HepG2 (cell line): ENCODE measurements around the gene ZMYM3. TPM values are rescaled to one million over a fixed set of nuclear protein-coding genes. Genes with fewer than 3 reads are reported as not detected.

Experiments
- CCDC6 ChIP-seq: sonication (generic); formaldehyde crosslinking; IDR thresholded peaks from 2 replicates; pipeline ENCODE4 v1.8.1; 2022; ENCODE audit warnings: mild to moderate bottlenecking, missing genetic modification reagents, moderate library complexity
- CEBPG ChIP-seq: IDR thresholded peaks from 2 replicates; pipeline ENCODE4 v1.6.1; 2016
- EP300 ChIP-seq, 3 experiments: sonication (generic) in 1 of 3; formaldehyde crosslinking in 1 of 3; IDR thresholded peaks; 2 replicates each; pipeline versions ENCODE4 v1.5.1 to v1.6.1; 2011 to 2020; ENCODE audit warnings: low read depth in 2 of 3, low read length in 2 of 3, borderline replicate concordance in 1 of 3, improper control_type of control experiment in 1 of 3, mild to moderate bottlenecking in 1 of 3, missing genetic modification reagents in 1 of 3, moderate library complexity in 1 of 3
- ETV6 ChIP-seq: sonication (generic); formaldehyde crosslinking; conservative IDR thresholded peaks from 2 replicates; pipeline ENCODE4 v1.4.0; 2020; ENCODE audit warnings: missing genetic modification reagents
- GFI1 ChIP-seq: sonication (generic); formaldehyde crosslinking; IDR thresholded peaks from 2 replicates; pipeline ENCODE4 v1.5.0; 2020; ENCODE audit warnings: missing genetic modification reagents, mild to moderate bottlenecking, borderline replicate concordance
- HOXA7 ChIP-seq: sonication (generic); formaldehyde crosslinking; IDR thresholded peaks from 2 replicates; pipeline ENCODE4 v1.8.1; 2022; ENCODE audit warnings: mild to moderate bottlenecking, missing genetic modification reagents, moderate library complexity
- KAT7 ChIP-seq: IDR thresholded peaks from 2 replicates; pipeline ENCODE4 v1.6.1; 2018; ENCODE audit warnings: borderline replicate concordance, missing compliant biosample characterization
- NBN ChIP-seq: fragments of 450-650 bp; conservative IDR thresholded peaks from 2 replicates; pipeline ENCODE4 v1.6.1; 2017
- NCOA5 ChIP-seq: sonication (generic); formaldehyde crosslinking; IDR thresholded peaks from 2 replicates; pipeline ENCODE4 v1.4.0; 2020; ENCODE audit warnings: missing genetic modification reagents
- POLR2AphosphoS5 ChIP-seq: IDR thresholded peaks from 2 replicates; pipeline ENCODE4 v1.6.1; 2012; ENCODE audit warnings: low read depth, low read length
- RXRB ChIP-seq: IDR thresholded peaks from 2 replicates; pipeline ENCODE4 v1.6.1; 2016; ENCODE audit warnings: borderline replicate concordance, missing genetic modification reagents, missing compliant biosample characterization
- SMAD1 ChIP-seq: sonication (generic); formaldehyde crosslinking; IDR thresholded peaks from 2 replicates; pipeline ENCODE4 v1.4.0; 2020; ENCODE audit warnings: missing genetic modification reagents, low read depth, mild to moderate bottlenecking, borderline replicate concordance
- SMAD9 ChIP-seq: sonication (generic); formaldehyde crosslinking; IDR thresholded peaks from 2 replicates; pipeline ENCODE4 v1.5.1; 2020; ENCODE audit warnings: mild to moderate bottlenecking, missing genetic modification reagents
- SYNCRIP ChIP-seq: fragments of 200-400 bp; formaldehyde crosslinking; IDR thresholded peaks from 2 replicates; pipeline ENCODE4 v1.6.1; 2018; ENCODE audit warnings: mild to moderate bottlenecking, low read depth, low read length; ENCODE audit not compliant: insufficient read depth
- ZFX ChIP-seq: sonication (generic); formaldehyde crosslinking; IDR thresholded peaks from 2 replicates; pipeline ENCODE4 v1.4.0; 2020; ENCODE audit warnings: mild to moderate bottlenecking, low read depth, missing genetic modification reagents, moderate library complexity
- ZNF180 ChIP-seq: sonication (generic); formaldehyde crosslinking; IDR thresholded peaks from 2 replicates; pipeline ENCODE4 v1.4.0; 2020; ENCODE audit warnings: low read depth, missing genetic modification reagents, borderline replicate concordance
- ZNF232 ChIP-seq: sonication (generic); formaldehyde crosslinking; IDR thresholded peaks from 2 replicates; pipeline ENCODE4 v1.4.0; 2020; ENCODE audit warnings: missing genetic modification reagents, borderline replicate concordance
- ZNF337 ChIP-seq: sonication (generic); formaldehyde crosslinking; IDR thresholded peaks from 2 replicates; pipeline ENCODE4 v1.5.1; 2020; ENCODE audit warnings: missing genetic modification reagents, low read depth, mild to moderate bottlenecking, borderline replicate concordance
- polyA plus RNA-seq, 8 experiments: library from polyadenylated mRNA; depleted of rRNA in 3 of 8; stranded (reverse) in 7 of 8; unstranded in 1 of 8; fragments of >200 nt; fragmentation: Illumina TruSeq in 4 of 8; extraction: Trizol in 4 of 8; gene quantifications; 2 replicates each; pipeline versions ENCODE4 v1.2.1 to v1.2.3, GENCODE V29; 2011 to 2016; ENCODE audit warnings: low read depth in 4 of 8, missing spikeins in 1 of 8, mixed read lengths in 1 of 8; ENCODE audit not compliant: insufficient read depth in 1 of 8
- total RNA-seq, 5 experiments: library from RNA; depleted of rRNA; stranded (reverse); fragments of >200 nt; fragmentation: Illumina TruSeq; extraction: Trizol; gene quantifications; 2 replicates each; pipeline ENCODE4 v1.2.3, GENCODE V29; 2016; ENCODE audit warnings: low read depth in 1 of 5
- TF ChIP-seq, protein P1 (sequence below): sonication (generic); formaldehyde crosslinking; IDR thresholded peaks from 2 replicates; pipeline ENCODE4 v1.4.0; 2020; ENCODE audit warnings: missing genetic modification reagents, borderline replicate concordance
- TF ChIP-seq, protein P2 (sequence below): sonication (generic); formaldehyde crosslinking; IDR thresholded peaks from 2 replicates; pipeline ENCODE4 v1.4.0; 2020; ENCODE audit warnings: mild to moderate bottlenecking, missing genetic modification reagents
- TF ChIP-seq, protein P3 (sequence below), 2 experiments: sonication (generic) in 1 of 2; formaldehyde crosslinking in 1 of 2; IDR thresholded peaks; 2 replicates each; pipeline versions ENCODE4 v1.5.1 to v1.6.1; 2011 to 2020; ENCODE audit warnings: borderline replicate concordance in 1 of 2, low read depth in 1 of 2, low read length in 1 of 2, mild to moderate bottlenecking in 1 of 2, missing genetic modification reagents in 1 of 2, moderate library complexity in 1 of 2
- TF ChIP-seq, protein P4 (sequence below): sonication (generic); formaldehyde crosslinking; IDR thresholded peaks from 2 replicates; pipeline ENCODE4 v1.8.1; 2023; ENCODE audit warnings: mild to moderate bottlenecking, missing genetic modification reagents, borderline replicate concordance

The ZMYM3 gene
- total and polyA plus RNA-seq, 2 of the 13 experiments (the other 11 are each of a cell fraction or from before 2014, with no cell fraction given) = 26.4 to 35.4 TPM

DNA sequence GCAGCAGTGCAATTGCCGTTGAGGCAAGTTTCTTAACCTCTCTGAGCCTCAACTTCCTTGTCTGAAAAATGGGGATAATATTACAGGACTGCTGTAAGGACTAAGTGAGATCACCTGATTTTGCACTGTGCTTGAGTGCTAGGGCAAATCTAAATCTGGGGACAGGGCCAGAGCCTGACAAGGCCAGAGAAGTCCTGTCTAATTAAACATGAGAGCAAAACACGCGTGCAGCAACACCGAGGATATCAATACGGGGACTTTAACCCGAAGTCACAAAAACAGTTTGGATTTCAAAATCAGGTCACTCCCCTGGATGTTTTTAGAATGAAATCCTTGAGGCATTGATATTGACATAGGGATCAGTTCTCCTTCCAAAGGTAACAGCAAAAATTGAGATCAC is 36.6 kb downstream of the ZMYM3 start (continued):
- TF ChIP-seq, protein P1, sequence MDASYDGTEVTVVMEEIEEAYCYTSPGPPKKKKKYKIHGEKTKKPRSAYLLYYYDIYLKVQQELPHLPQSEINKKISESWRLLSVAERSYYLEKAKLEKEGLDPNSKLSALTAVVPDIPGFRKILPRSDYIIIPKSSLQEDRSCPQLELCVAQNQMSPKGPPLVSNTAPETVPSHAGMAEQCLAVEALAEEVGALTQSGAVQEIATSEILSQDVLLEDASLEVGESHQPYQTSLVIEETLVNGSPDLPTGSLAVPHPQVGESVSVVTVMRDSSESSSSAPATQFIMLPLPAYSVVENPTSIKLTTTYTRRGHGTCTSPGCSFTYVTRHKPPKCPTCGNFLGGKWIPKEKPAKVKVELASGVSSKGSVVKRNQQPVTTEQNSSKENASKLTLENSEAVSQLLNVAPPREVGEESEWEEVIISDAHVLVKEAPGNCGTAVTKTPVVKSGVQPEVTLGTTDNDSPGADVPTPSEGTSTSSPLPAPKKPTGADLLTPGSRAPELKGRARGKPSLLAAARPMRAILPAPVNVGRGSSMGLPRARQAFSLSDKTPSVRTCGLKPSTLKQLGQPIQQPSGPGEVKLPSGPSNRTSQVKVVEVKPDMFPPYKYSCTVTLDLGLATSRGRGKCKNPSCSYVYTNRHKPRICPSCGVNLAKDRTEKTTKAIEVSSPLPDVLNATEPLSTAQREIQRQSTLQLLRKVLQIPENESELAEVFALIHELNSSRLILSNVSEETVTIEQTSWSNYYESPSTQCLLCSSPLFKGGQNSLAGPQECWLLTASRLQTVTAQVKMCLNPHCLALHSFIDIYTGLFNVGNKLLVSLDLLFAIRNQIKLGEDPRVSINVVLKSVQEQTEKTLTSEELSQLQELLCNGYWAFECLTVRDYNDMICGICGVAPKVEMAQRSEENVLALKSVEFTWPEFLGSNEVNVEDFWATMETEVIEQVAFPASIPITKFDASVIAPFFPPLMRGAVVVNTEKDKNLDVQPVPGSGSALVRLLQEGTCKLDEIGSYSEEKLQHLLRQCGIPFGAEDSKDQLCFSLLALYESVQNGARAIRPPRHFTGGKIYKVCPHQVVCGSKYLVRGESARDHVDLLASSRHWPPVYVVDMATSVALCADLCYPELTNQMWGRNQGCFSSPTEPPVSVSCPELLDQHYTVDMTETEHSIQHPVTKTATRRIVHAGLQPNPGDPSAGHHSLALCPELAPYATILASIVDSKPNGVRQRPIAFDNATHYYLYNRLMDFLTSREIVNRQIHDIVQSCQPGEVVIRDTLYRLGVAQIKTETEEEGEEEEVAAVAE (CRISPR knock-in tag) = no peak
- TF ChIP-seq NCOA5 (no peak), GFI1 (CRISPR knock-in tag) (no peak), CEBPG (CRISPR knock-in tag) (no peak; the same call in 1 of the 2 replicates), CCDC6 (CRISPR knock-in tag) (no peak), NBN (no peak), RXRB (CRISPR knock-in tag) (peak; percentile 49; the same call in 1 of the 2 replicates), ZNF180 (CRISPR knock-in tag) (no peak), EP300 (IDR thresholded peaks at IDR 0.05; ENCODE audit: low read depth in 2 of 2, low read length in 2 of 2) (peak in 1 of 2 experiments; percentile 72; a peak in 1 of 4 replicates), EP300 (CRISPR knock-in tag; IDR thresholded peaks at IDR 0.05; ENCODE audit: borderline replicate concordance) (no peak), ZNF232 (CRISPR knock-in tag) (no peak), SMAD9 (CRISPR knock-in tag) (no peak), SMAD1 (CRISPR knock-in tag) (no peak), POLR2AphosphoS5 (0 out of 2 replicates have a peak, but pooled peaks have one; percentile 20), ETV6 (CRISPR knock-in tag) (no peak), KAT7 (no peak), SYNCRIP (no peak), ZNF337 (CRISPR knock-in tag) (no peak), ZFX (CRISPR knock-in tag) (peak; percentile 37), HOXA7 (CRISPR knock-in tag) (no peak)
- TF ChIP-seq, protein P2, sequence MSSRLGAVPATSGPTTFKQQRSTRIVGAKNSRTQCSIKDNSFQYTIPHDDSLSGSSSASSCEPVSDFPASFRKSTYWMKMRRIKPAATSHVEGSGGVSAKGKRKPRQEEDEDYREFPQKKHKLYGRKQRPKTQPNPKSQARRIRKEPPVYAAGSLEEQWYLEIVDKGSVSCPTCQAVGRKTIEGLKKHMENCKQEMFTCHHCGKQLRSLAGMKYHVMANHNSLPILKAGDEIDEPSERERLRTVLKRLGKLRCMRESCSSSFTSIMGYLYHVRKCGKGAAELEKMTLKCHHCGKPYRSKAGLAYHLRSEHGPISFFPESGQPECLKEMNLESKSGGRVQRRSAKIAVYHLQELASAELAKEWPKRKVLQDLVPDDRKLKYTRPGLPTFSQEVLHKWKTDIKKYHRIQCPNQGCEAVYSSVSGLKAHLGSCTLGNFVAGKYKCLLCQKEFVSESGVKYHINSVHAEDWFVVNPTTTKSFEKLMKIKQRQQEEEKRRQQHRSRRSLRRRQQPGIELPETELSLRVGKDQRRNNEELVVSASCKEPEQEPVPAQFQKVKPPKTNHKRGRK (CRISPR knock-in tag) = no peak
- TF ChIP-seq, protein P3, sequence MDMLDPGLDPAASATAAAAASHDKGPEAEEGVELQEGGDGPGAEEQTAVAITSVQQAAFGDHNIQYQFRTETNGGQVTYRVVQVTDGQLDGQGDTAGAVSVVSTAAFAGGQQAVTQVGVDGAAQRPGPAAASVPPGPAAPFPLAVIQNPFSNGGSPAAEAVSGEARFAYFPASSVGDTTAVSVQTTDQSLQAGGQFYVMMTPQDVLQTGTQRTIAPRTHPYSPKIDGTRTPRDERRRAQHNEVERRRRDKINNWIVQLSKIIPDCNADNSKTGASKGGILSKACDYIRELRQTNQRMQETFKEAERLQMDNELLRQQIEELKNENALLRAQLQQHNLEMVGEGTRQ (IDR thresholded peaks at IDR 0.05; ENCODE audit: low read depth, low read length) = no peak
- TF ChIP-seq, protein P3 (CRISPR knock-in tag; IDR thresholded peaks at IDR 0.05; ENCODE audit: borderline replicate concordance) = no peak
- TF ChIP-seq, protein P4, sequence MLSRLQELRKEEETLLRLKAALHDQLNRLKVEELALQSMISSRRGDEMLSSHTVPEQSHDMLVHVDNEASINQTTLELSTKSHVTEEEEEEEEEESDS = no peak
